K562 (cell line): Measurements from ENCODE around the gene AMTN. TPM values are rescaled to one million over a fixed set of nuclear protein-coding genes. Genes with fewer than 3 reads are reported as not detected.

Experiments
- ATAC-seq: fragments of 200-7000 bp; cut with Tn5 transposase; 3 replicates; pipeline ENCODE4 v1.9.1; 2020; ENCODE audit warnings: moderate library complexity
- BruUV-seq: library from RNA; stranded (reverse); fragments of 400-500 nt; replicated peaks from 2 replicates; lab custom pipeline; 2021; lab: Mats Ljungman, UMichigan
- CTCF ChIA-PET: fragments of 300-600 bp; formaldehyde crosslinking; extraction: SDS; loops from one replicate; lab custom pipeline; 2021; ENCODE audit warnings: low intra/inter-chr PET ratio; lab: Yijun Ruan, JAX
- POLR2A ChIA-PET: fragments of 300-600, 350-650 bp; sonication (Branson Sonifier 250); formaldehyde crosslinking; extraction: SDS; loops from one replicate; lab custom pipeline; 2021; ENCODE audit warnings: antibody characterized with exemption, inconsistent platforms; lab: Yijun Ruan, JAX
- DNase-seq, 4 experiments: peaks; one replicate each; pipeline versions ENCODE4 v3.0.0 to v3.0.0-alpha.2; 2011 to 2018; ENCODE audit warnings: low spot score in 3 of 4, mixed read lengths in 3 of 4; ENCODE audit errors: extremely low read depth in 1 of 4
- FAIRE-seq: peaks from 2 replicates; lab custom pipeline; 2011; peaks lifted over from hg19 to GRCh38; lab: Jason Lieb, UNC
- H2AFZ ChIP-seq: 2 replicates; pipeline ENCODE4 v1.6.0; 2011; ENCODE audit warnings: low read depth, low read length, control low read depth, inconsistent platforms
- H3K27ac ChIP-seq: fragments of 200-600 bp; 3 replicates; pipeline ENCODE4 v1.8.0; 2011; ENCODE audit warnings: low read depth, mild to moderate bottlenecking, control low read depth, inconsistent platforms, low read length, moderate library complexity, mixed read lengths; ENCODE audit errors: extremely low read depth
- H3K27me3 ChIP-seq, 2 experiments: fragments of 300-600 bp in 1 of 2; 2 replicates in 1 of 2; 3 replicates in 1 of 2; pipeline versions ENCODE4 v1.6.0 to v1.8.0; 2011; ENCODE audit warnings: inconsistent platforms in 2 of 2, low read length in 2 of 2, mild to moderate bottlenecking in 1 of 2, mixed read lengths in 1 of 2, moderate library complexity in 1 of 2; ENCODE audit not compliant: control insufficient read depth in 2 of 2, insufficient read depth in 2 of 2
- H3K36me3 ChIP-seq: fragments of 300-600 bp; 3 replicates; pipeline ENCODE4 v1.8.0; 2011; ENCODE audit warnings: mild to moderate bottlenecking, low read length, inconsistent platforms; ENCODE audit not compliant: control insufficient read depth, insufficient read depth
- H3K4me1 ChIP-seq, 2 experiments: fragments of 200-600 bp in 1 of 2; replicated peaks in 1 of 2; 2 replicates in 1 of 2; 3 replicates in 1 of 2; pipeline versions ENCODE4 v1.5.1 to v1.8.0; 2011; ENCODE audit warnings: inconsistent platforms in 2 of 2, low read length in 2 of 2, mild to moderate bottlenecking in 1 of 2, mixed read lengths in 1 of 2, moderate library complexity in 1 of 2; ENCODE audit not compliant: control insufficient read depth in 2 of 2, insufficient read depth in 2 of 2
- H3K4me2 ChIP-seq: 2 replicates; pipeline ENCODE4 v1.6.1; 2011; ENCODE audit warnings: low read length, control low read depth, inconsistent platforms, mixed read lengths; ENCODE audit not compliant: insufficient read depth
- H3K4me3 ChIP-seq: fragments of 200-600 bp; sonication (generic), shearing (Covaris generic); 2 replicates; pipeline ENCODE4 v1.5.1; 2016; ENCODE audit warnings: control low read depth, inconsistent platforms
- H3K79me2 ChIP-seq: fragments of 200-600 bp; 3 replicates; pipeline ENCODE4 v1.8.0; 2011; ENCODE audit warnings: low read length, inconsistent platforms; ENCODE audit not compliant: control insufficient read depth, insufficient read depth
- H3K9ac ChIP-seq, 2 experiments: 2 replicates each; pipeline versions ENCODE4 v1.6.0 to v1.6.1; 2011; ENCODE audit warnings: low read depth in 2 of 2, low read length in 2 of 2, control low read depth in 1 of 2, inconsistent platforms in 1 of 2, mild to moderate bottlenecking in 1 of 2, mixed read lengths in 1 of 2; ENCODE audit not compliant: insufficient read depth in 1 of 2
- H3K9me1 ChIP-seq: one replicate; pipeline ENCODE4 v1.6.0; 2011; ENCODE audit warnings: inconsistent platforms, mild to moderate bottlenecking, low read length, moderate library complexity; ENCODE audit not compliant: control insufficient read depth, insufficient read depth
- H3K9me3 ChIP-seq: replicated peaks from 2 replicates; pipeline ENCODE4 v1.5.1; 2011; ENCODE audit warnings: low read depth, low read length, inconsistent platforms; ENCODE audit not compliant: control insufficient read depth, insufficient read depth
- H4K20me1 ChIP-seq: replicated peaks from 2 replicates; pipeline ENCODE4 v1.6.1; 2011; ENCODE audit warnings: low read length, inconsistent platforms, mixed read lengths; ENCODE audit not compliant: control insufficient read depth, insufficient read depth
- BRCA1 ChIP-seq, 2 experiments: fragments of 450-650 bp in 1 of 2; sonication (generic) in 1 of 2; formaldehyde crosslinking in 1 of 2; IDR thresholded peaks; 2 replicates each; pipeline versions ENCODE4 v1.5.0 to v1.6.1; 2017 to 2020; ENCODE audit warnings: mild to moderate bottlenecking in 1 of 2, missing genetic modification reagents in 1 of 2
- BRF2 ChIP-seq: IDR thresholded peaks from 3 replicates; pipeline ENCODE4 v1.6.1; 2011; ENCODE audit warnings: borderline replicate concordance, mild to moderate bottlenecking; ENCODE audit not compliant: insufficient read length, insufficient read depth
- CUX1 ChIP-seq: fragments of 200-800 bp; sonication (Bioruptor generic); IDR thresholded peaks from 2 replicates; pipeline ENCODE4 v1.6.1; 2016; ENCODE audit warnings: missing genetic modification characterization, missing compliant biosample characterization
- IRF1 ChIP-seq: sonication (generic); formaldehyde crosslinking; IDR thresholded peaks from 2 replicates; pipeline ENCODE4 v1.8.0; 2022; ENCODE audit warnings: missing genetic modification reagents, mild to moderate bottlenecking, borderline replicate concordance
- KDM1A ChIP-seq, 2 experiments: fragments of 450-650 bp; IDR thresholded peaks; 2 replicates each; pipeline ENCODE4 v1.6.1; 2016; ENCODE audit warnings: mild to moderate bottlenecking in 2 of 2
- KDM2B ChIP-seq: fragments of 250-450 bp; sonication (Bioruptor Pico); IDR thresholded peaks from 2 replicates; pipeline ENCODE4 v1.8.0; 2021; ENCODE audit warnings: mild to moderate bottlenecking, moderate library complexity
- MAFK ChIP-seq: IDR thresholded peaks from 2 replicates; pipeline ENCODE4 v1.6.1; 2011; ENCODE audit warnings: low read length, improper control_type of control experiment
- RBM22 ChIP-seq: fragments of 200-400 bp; formaldehyde crosslinking; IDR thresholded peaks from 2 replicates; pipeline ENCODE4 v1.6.1; 2018; ENCODE audit warnings: low read length, low read depth; ENCODE audit not compliant: poor library complexity, severe bottlenecking
- RCOR1 ChIP-seq, 2 experiments: IDR thresholded peaks; 2 replicates each; pipeline ENCODE4 v1.6.1; 2012; ENCODE audit warnings: low read depth in 2 of 2, low read length in 2 of 2, borderline replicate concordance in 1 of 2, improper control_type of control experiment in 1 of 2
- SETDB1 ChIP-seq: IDR thresholded peaks from one replicate; pipeline ENCODE4 v1.6.1; 2012; ENCODE audit warnings: low read length, control low read depth, inconsistent platforms
- ZBTB34 ChIP-seq: fragments of 250-450 bp; sonication (Bioruptor Pico); IDR thresholded peaks from 2 replicates; pipeline ENCODE4 v1.8.0; 2021; ENCODE audit warnings: mild to moderate bottlenecking, moderate library complexity
- ZEB2 ChIP-seq: fragments of 450-650 bp; IDR thresholded peaks from 2 replicates; pipeline ENCODE4 v1.6.1; 2016
- ZNF696 ChIP-seq: fragments of 250-450 bp; sonication (Bioruptor Pico); conservative IDR thresholded peaks from 2 replicates; pipeline ENCODE4 v1.4.0; 2020; ENCODE audit warnings: mild to moderate bottlenecking, moderate library complexity
- WGBS: fragments of 100-300 bp; shearing (Covaris generic); methylation state at CpG from one replicate; pipeline ENCODE4 v1.1.6; 2016; ENCODE audit warnings: low coverage, mixed read lengths; ENCODE audit not compliant: insufficient coverage; ENCODE audit errors: missing lambda C conversion rate; 5-methylcytosine and 5-hydroxymethylcytosine counted together
- in situ Hi-C: fragments of 300-500 bp; cut with MboI; formaldehyde crosslinking; loops from 4 replicates; pipeline ENCODE4 v1.15.0; 2018; ENCODE audit warnings: inconsistent platforms, mixed read lengths
- intact Hi-C: fragments of 100-400 bp; cut with micrococcal nuclease; formaldehyde crosslinking; loops from 2 replicates; pipeline ENCODE4 v1.14.2; 2022
- polyA plus RNA-seq, 8 experiments: library from polyadenylated mRNA; depleted of rRNA in 4 of 8; stranded (reverse) in 5 of 8; unstranded in 3 of 8; fragments of >200 nt; fragmentation: Nextera tagmentation in 2 of 8; fragmentation: Illumina TruSeq in 1 of 8; extraction: Ambion mirVana in 2 of 8; extraction: Trizol in 1 of 8; gene quantifications; 2 replicates each; pipeline versions ENCODE4 v1.2.1 to v1.2.3, GENCODE V29; 2011 to 2014; ENCODE audit warnings: inconsistent platforms in 1 of 8, missing spikeins in 1 of 8
- total RNA-seq, 7 experiments: library from RNA; depleted of rRNA in 6 of 7; stranded (reverse); fragments of >200 nt in 6 of 7; fragmentation: Illumina TruSeq in 2 of 7; extraction: Trizol in 2 of 7; gene quantifications; 2 replicates each; pipeline versions ENCODE4 v1.2.1 to v1.2.3, GENCODE V29; 2011 to 2021; ENCODE audit warnings: low replicate concordance in 1 of 7

Gene AMTN
- total and polyA plus RNA-seq, 9 of the 15 experiments (the other 6 are each of a cell fraction or from before 2014, with no cell fraction given): not detected

- FAIRE-seq: no peak
- DNase-seq: no peak
- Histone ChIP-seq H3K27me3 (no peaks in the 10 kb centered on the region), H3K9me3 (no peaks in the 10 kb centered on the region), H3K4me3 (no peak overlapping the region), H4K20me1 (no peaks in the 10 kb centered on the region), H3K27ac (no peak overlapping the region), H3K4me1 (no peaks in the 10 kb centered on the region; a peak in 1 of 5 replicates), H2AFZ (no peak overlapping the region), H3K79me2 (no peaks in the 10 kb centered on the region), H3K36me3 (no peaks in the 10 kb centered on the region), H3K9me1 (no peaks in the 10 kb centered on the region), H3K9ac (no peak overlapping the region), H3K4me2 (no peak overlapping the region)
- 5% methylated on average over 1 of the region's 1 CpG for WGBS
- intact Hi-C loops: loop anchor here (2.0 kb wide), 1 partner anchor 871 kb away; no protein-coding TSS in a partner anchor
- TF ChIP-seq BRCA1 (IDR thresholded peaks at IDR 0.05) (no peak), BRCA1 (CRISPR knock-in tag; IDR thresholded peaks at IDR 0.05) (no peak), CUX1 (CRISPR knock-in tag) (no peak), KDM2B (no peak), ZEB2 (no peak), ZBTB34 (CRISPR knock-in tag) (no peak), SETDB1 (no peak), MAFK (no peak), RCOR1 (IDR thresholded peaks at IDR 0.05; ENCODE audit: borderline replicate concordance in 1 of 2, low read depth in 2 of 2, low read length in 2 of 2) (no peak), BRF2 (no peak), ZNF696 (no peak), RBM22 (no peak), IRF1 (CRISPR knock-in tag) (no peak), KDM1A (IDR thresholded peaks at IDR 0.05) (no peak)
- ChIA-PET POLR2A (no interaction called here), CTCF (interaction anchor here (1.2 kb wide), 1 partner anchor 870 kb away, joined by 5 read pairs; no protein-coding TSS in a partner anchor)
- in situ Hi-C loops: no loop called here
- ATAC-seq: no peak
- BruUV-seq: no TSS peak
These were observed 41.6 kb downstream of the AMTN start for GRCh38 chr4:70559924-70560323.
